Left lung (tissue), 10 donors: ENCODE data around the gene C11orf98. TPM values are rescaled to one million over a fixed set of nuclear protein-coding genes. Genes with fewer than 3 reads are reported as not detected.
"Not testable (repeated sequence)": the region's sequence is repeated elsewhere in the genome, so short reads cannot be mapped to it uniquely, and the experiment has no call there.

Source experiments
- ATAC-seq: fragments of 200-7000 bp; cut with Tn5 transposase; one replicate; pipeline ENCODE4 v1.9.1; 2020; ENCODE audit warnings: moderate library complexity
- DNase-seq, 4 donors: peaks; one replicate each; pipeline ENCODE4 v3.0.0-alpha.2; 2013 to 2020
- H3K27ac ChIP-seq, 2 donors: fragments of 200-600 bp; sonication (generic) in 1 of 2; one replicate each; pipeline versions ENCODE4 v1.5.0 to v1.8.0; 2020 to 2021
- H3K27me3 ChIP-seq, 2 donors: fragments of 200-600 bp; sonication (generic) in 1 of 2; one replicate each; pipeline versions ENCODE4 v1.5.0 to v1.8.0; 2020 to 2021
- H3K36me3 ChIP-seq, 2 donors: fragments of 200-600 bp; sonication (generic) in 1 of 2; one replicate each; pipeline versions ENCODE4 v1.5.0 to v1.8.0; 2020 to 2021
- H3K4me1 ChIP-seq, 2 donors: fragments of 200-600 bp; one replicate each; pipeline ENCODE4 v1.8.0; 2021
- H3K4me3 ChIP-seq, 2 donors: fragments of 200-600 bp; sonication (generic) in 1 of 2; one replicate each; pipeline versions ENCODE4 v1.5.0 to v1.8.0; 2020 to 2021; ENCODE audit warnings: mild to moderate bottlenecking in 1 of 2
- H3K9me3 ChIP-seq, 2 donors: fragments of 200-600 bp; sonication (generic) in 1 of 2; one replicate each; pipeline versions ENCODE4 v1.5.0 to v1.8.0; 2020 to 2021
- CTCF ChIP-seq, 2 donors: fragments of 200-600 bp; sonication (generic) in 1 of 2; IDR thresholded peaks; one replicate each; pipeline versions ENCODE4 v1.5.0 to v1.8.0; 2021; ENCODE audit warnings: antibody characterized with exemption in 2 of 2
- intact Hi-C, 2 donors: fragments of 100-400 bp; cut with DNase I; formaldehyde crosslinking; loops; one replicate each; pipeline versions ENCODE4 v1.11.2 to v1.14.2; 2022
- polyA plus RNA-seq, 6 donors: library from polyadenylated mRNA; unstranded; fragments of 120-200 nt; gene quantifications; one replicate each; pipeline ENCODE4 v1.2.1, GENCODE V29; 2013; ENCODE audit not compliant: insufficient read length in 6 of 6
- total RNA-seq, 2 donors: library from RNA; stranded (reverse); fragmentation: NEBNext Ultra II Directional; extraction: Animal tissue kit (Norgen Biotek cat#: 25700); gene quantifications; one replicate each; pipeline ENCODE4 v1.2.1, GENCODE V29; 2021
- donor health status: DM: no; HTN: yes; CAD: no.
- donor health status: DM: no; HTN: no; CAD: no.

The C11orf98 gene
- total and polyA plus RNA-seq, 8 donors, result 42.6 to 65.5 (median 51.1) TPM

- Histone ChIP-seq H3K9me3 (no peaks in the 10 kb centered on the region), H3K27me3 (no peaks in the 10 kb centered on the region), H3K36me3 (peaks cover 0 to 27% of the 10 kb centered on the region in 2 donors), H3K27ac (peak within 1 kb of the TSS; percentile 49 to 97), H3K4me3 (peak within 1 kb of the TSS; percentile 59 to 80), H3K4me1 (peaks cover 26 to 61% of the 10 kb centered on the region in 2 donors)
- no peak for TF ChIP-seq CTCF (IDR thresholded peaks at IDR 0.05)
- intact Hi-C loops, result no loop called here
- ATAC-seq (no peak), DNase-seq (peak in 1 of 4 donors; percentile 64)
Observed at GRCh38 chr11:62707277-62707861, 42.4 kb upstream of the C11orf98 start, which contains the start of the genes BSCL2 and GNG3. TSS of gene BSCL2 (minus strand) at chr11:62707424. CDS start at chr11:62707195, 229 bp downstream. TSS of gene GNG3 (plus strand) at chr11:62707676. CDS start at chr11:62708296, 620 bp downstream.

GRCh38 chr11:62706850-62707247 is 41.8 kb upstream of the C11orf98 start:
- H3K27me3 ChIP-seq, result no peaks in the 10 kb centered on the region
- H3K27ac ChIP-seq, result peak overlapping the region; percentile 49 to 85
- no peaks in the 10 kb centered on the region for H3K9me3 ChIP-seq
- DNase-seq, result no peak
- H3K36me3 ChIP-seq, result peaks cover 0 to 22% of the 10 kb centered on the region in 2 donors
- no peak for TF ChIP-seq CTCF (IDR thresholded peaks at IDR 0.05)
- intact Hi-C loops, result no loop called here
- ATAC-seq, result no peak
- peak overlapping the region in 1 of 2 donors; percentile 51 for H3K4me3 ChIP-seq
- peaks cover 26 to 61% of the 10 kb centered on the region in 2 donors for H3K4me1 ChIP-seq

- H3K9me3 ChIP-seq, result no peaks in the 10 kb centered on the region
- ATAC-seq, result peak; percentile 91
- intact Hi-C loops, result no loop called here
- H3K27me3 ChIP-seq, result no peaks in the 10 kb centered on the region
- H3K36me3 ChIP-seq, result peaks cover 0 to 20% of the 10 kb centered on the region in 2 donors
- peak overlapping the region; percentile 51 to 80 for H3K4me3 ChIP-seq
- peak overlapping the region; percentile 77 to 85 for H3K27ac ChIP-seq
- peaks cover 26 to 61% of the 10 kb centered on the region in 2 donors for H3K4me1 ChIP-seq
- no peak for TF ChIP-seq CTCF (IDR thresholded peaks at IDR 0.05)
- peak; percentile 86 to 99 (median 95) for DNase-seq
Observed at GRCh38 chr11:62705880-62706849, 41.2 kb upstream of the C11orf98 start.

- ATAC-seq (no peak), DNase-seq (no peak)
- peaks cover 0 to 20% of the 10 kb centered on the region in 2 donors for H3K36me3 ChIP-seq
- no peaks in the 10 kb centered on the region for H3K9me3 ChIP-seq
- intact Hi-C loops, result no loop called here
- TF ChIP-seq CTCF (IDR thresholded peaks at IDR 0.05), result no peak
- peak overlapping the region; percentile 51 to 80 for H3K4me3 ChIP-seq
- H3K27ac ChIP-seq, result peak overlapping the region; percentile 77 to 85
- no peaks in the 10 kb centered on the region for H3K27me3 ChIP-seq
- H3K4me1 ChIP-seq, result peaks cover 24 to 57% of the 10 kb centered on the region in 2 donors
Observed at GRCh38 chr11:62705413-62705812, 40.4 kb upstream of the C11orf98 start.

DNA sequence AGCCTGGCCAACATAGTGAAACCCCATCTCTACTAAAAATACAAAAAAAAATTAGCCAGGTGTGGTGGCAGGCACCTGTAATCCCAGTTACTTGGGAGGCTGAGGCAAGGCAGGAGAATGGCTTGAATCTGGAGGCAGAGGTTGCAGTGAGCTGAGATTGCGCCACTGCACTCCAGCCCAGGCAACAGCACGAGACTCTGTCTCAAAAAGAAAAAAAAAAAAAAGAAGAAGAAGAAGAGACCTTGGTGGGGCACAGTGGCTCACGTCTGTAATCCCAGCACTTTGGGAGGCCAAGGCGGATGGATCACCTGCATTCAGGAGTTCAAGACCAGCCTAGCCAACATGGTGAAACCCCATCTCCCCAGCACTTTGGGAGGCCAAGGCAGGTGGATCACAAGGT is 38.9 kb upstream of the C11orf98 start:
- H3K27me3 ChIP-seq, ATAC-seq, DNase-seq, intact Hi-C loops, H3K4me3 ChIP-seq, H3K9me3 ChIP-seq: not testable (repeated sequence)
- Histone ChIP-seq H3K36me3 (peaks cover 0 to 20% of the 10 kb centered on the region in 2 donors), H3K4me1 (peaks cover 17 to 46% of the 10 kb centered on the region in 2 donors), H3K27ac (peak overlapping the region in 1 of 2 donors; percentile 23)
